Measurements from ENCODE around the gene TMEM119.

Gene TMEM119

GRCh38 chr12:108615918-108616317 is 18.0 kb upstream of the TMEM119 start:
- no peak for DNase-seq

- no peak for DNase-seq
Observed at GRCh38 chr12:108614639-108615038, 16.8 kb upstream of the TMEM119 start.

GRCh38 chr12:108614041-108614440 is 16.2 kb upstream of the TMEM119 start:
- DNase-seq, result no peak

GRCh38 chr12:108613548-108613947 is 15.7 kb upstream of the TMEM119 start:
- DNase-seq, result no peak

GRCh38 chr12:108612788-108613282 is 15.0 kb upstream of the TMEM119 start:
- DNase-seq, result no peak

- DNase-seq, result no peak
Observed at GRCh38 chr12:108611884-108612415, 14.1 kb upstream of the TMEM119 start.

GRCh38 chr12:108610856-108611605 is 13.1 kb upstream of the TMEM119 start:
- no peak for DNase-seq

GRCh38 chr12:108610336-108610815 is 12.5 kb upstream of the TMEM119 start:
- no peak for DNase-seq

GRCh38 chr12:108609537-108610335 is 11.9 kb upstream of the TMEM119 start:
- no peak for DNase-seq

- no peak for DNase-seq
Observed at GRCh38 chr12:108608616-108609015, 10.7 kb upstream of the TMEM119 start.

GRCh38 chr12:108607981-108608600 is 10.2 kb upstream of the TMEM119 start:
- no peak for DNase-seq

GRCh38 chr12:108606492-108606891 is 8.6 kb upstream of the TMEM119 start:
- no peak for DNase-seq

- no peak for DNase-seq
Observed at GRCh38 chr12:108605690-108606406, 8.0 kb upstream of the TMEM119 start.

GRCh38 chr12:108605000-108605689 is 7.3 kb upstream of the TMEM119 start:
- no peak for DNase-seq

- DNase-seq, result no peak
Observed at GRCh38 chr12:108604208-108604941, 6.5 kb upstream of the TMEM119 start.

GRCh38 chr12:108603743-108604142 is 5.9 kb upstream of the TMEM119 start:
- no peak for DNase-seq

- DNase-seq, result no peak
Observed at GRCh38 chr12:108602976-108603704, 5.3 kb upstream of the TMEM119 start.

- no peak for DNase-seq
Observed at GRCh38 chr12:108602209-108602705, 4.4 kb upstream of the TMEM119 start.

GRCh38 chr12:108600702-108601007 is 2.8 kb upstream of the TMEM119 start:
- DNase-seq, result no peak

All from hippocampal formation (tissue), 2 donors.